Breast epithelium (tissue), 4 donors: ENCODE data around the gene RTL10. TPM values are rescaled to one million over a fixed set of nuclear protein-coding genes. Genes with fewer than 3 reads are reported as not detected.

ENCODE experiments used
- DNase-seq, 2 donors: peaks; one replicate each; pipeline ENCODE4 v3.0.0-alpha.2; 2019; ENCODE audit warnings: low spot score in 2 of 2
- H3K27ac ChIP-seq, 2 donors: fragments of 200-600 bp; sonication (generic) in 1 of 2; one replicate each; pipeline ENCODE4 v1.5.1; 2016 to 2019; ENCODE audit warnings: mild to moderate bottlenecking in 1 of 2
- H3K27me3 ChIP-seq, 2 donors: fragments of 200-600 bp; sonication (generic) in 1 of 2; one replicate each; pipeline versions ENCODE4 v1.5.1 to v1.6.0; 2017 to 2019; ENCODE audit warnings: control low read depth in 1 of 2, mild to moderate bottlenecking in 1 of 2
- H3K36me3 ChIP-seq: fragments of 200-600 bp; one replicate; pipeline ENCODE4 v1.5.1; 2019
- H3K4me1 ChIP-seq, 2 donors: fragments of 200-600 bp; sonication (generic); one replicate each; pipeline ENCODE4 v1.5.1; 2016 to 2019; ENCODE audit warnings: control low read depth in 1 of 2
- H3K4me3 ChIP-seq, 3 donors: fragments of 200-600 bp; sonication (generic); 1 replicate in 2 of 3; 2 replicates in 1 of 3; pipeline ENCODE4 v1.5.1; 2016 to 2019; ENCODE audit warnings: mild to moderate bottlenecking in 3 of 3, moderate library complexity in 2 of 3
- H3K9me3 ChIP-seq, 2 donors: fragments of 200-600 bp; sonication (generic) in 1 of 2; one replicate each; pipeline ENCODE4 v1.5.1; 2016 to 2019; ENCODE audit warnings: control low read depth in 1 of 2
- POLR2A ChIP-seq: fragments of 450-650 bp; IDR thresholded peaks from one replicate; pipeline ENCODE4 v1.6.1; 2016; ENCODE audit warnings: antibody characterized with exemption, mild to moderate bottlenecking, moderate library complexity
- POLR2AphosphoS5 ChIP-seq, 3 donors: sonication (generic); formaldehyde crosslinking; IDR thresholded peaks; one replicate each; pipeline ENCODE4 v1.6.1; 2017; ENCODE audit warnings: antibody characterized with exemption in 3 of 3
- intact Hi-C: fragments of 100-400 bp; cut with DNase I; formaldehyde crosslinking; loops from one replicate; pipeline ENCODE4 v1.15.1; 2023; ENCODE audit warnings: low total_unique reads
- total RNA-seq, 3 donors: library from RNA; depleted of rRNA; stranded (reverse); fragments of >200 nt; gene quantifications; one replicate each; pipeline ENCODE4 v1.1.0, GENCODE V29; 2016
- TF ChIP-seq, protein P1 (sequence below), 3 donors: fragments of 450-650 bp; IDR thresholded peaks; one replicate each; pipeline ENCODE4 v1.5.1; 2016 to 2017; ENCODE audit warnings: antibody characterized with exemption in 3 of 3, mild to moderate bottlenecking in 3 of 3, moderate library complexity in 3 of 3

The RTL10 gene
- total RNA-seq, 3 donors from 2014 or later: 6.7 to 21.5 (median 14.1) TPM

GRCh38 chr22:19898145-19898544 is 43.5 kb upstream of the RTL10 start:
- intact Hi-C loops: no loop called here
- no peaks in the 10 kb centered on the region for H3K27me3 ChIP-seq
- no peaks in the 10 kb centered on the region for H3K4me1 ChIP-seq
- TF ChIP-seq POLR2AphosphoS5 (IDR thresholded peaks at IDR 0.05): no peak
- TF ChIP-seq, protein P1, sequence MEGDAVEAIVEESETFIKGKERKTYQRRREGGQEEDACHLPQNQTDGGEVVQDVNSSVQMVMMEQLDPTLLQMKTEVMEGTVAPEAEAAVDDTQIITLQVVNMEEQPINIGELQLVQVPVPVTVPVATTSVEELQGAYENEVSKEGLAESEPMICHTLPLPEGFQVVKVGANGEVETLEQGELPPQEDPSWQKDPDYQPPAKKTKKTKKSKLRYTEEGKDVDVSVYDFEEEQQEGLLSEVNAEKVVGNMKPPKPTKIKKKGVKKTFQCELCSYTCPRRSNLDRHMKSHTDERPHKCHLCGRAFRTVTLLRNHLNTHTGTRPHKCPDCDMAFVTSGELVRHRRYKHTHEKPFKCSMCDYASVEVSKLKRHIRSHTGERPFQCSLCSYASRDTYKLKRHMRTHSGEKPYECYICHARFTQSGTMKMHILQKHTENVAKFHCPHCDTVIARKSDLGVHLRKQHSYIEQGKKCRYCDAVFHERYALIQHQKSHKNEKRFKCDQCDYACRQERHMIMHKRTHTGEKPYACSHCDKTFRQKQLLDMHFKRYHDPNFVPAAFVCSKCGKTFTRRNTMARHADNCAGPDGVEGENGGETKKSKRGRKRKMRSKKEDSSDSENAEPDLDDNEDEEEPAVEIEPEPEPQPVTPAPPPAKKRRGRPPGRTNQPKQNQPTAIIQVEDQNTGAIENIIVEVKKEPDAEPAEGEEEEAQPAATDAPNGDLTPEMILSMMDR (IDR thresholded peaks at IDR 0.05): no peak
- TF ChIP-seq POLR2A: no peak
- DNase-seq: no peak
- H3K4me3 ChIP-seq: no peak overlapping the region
- H3K27ac ChIP-seq: no peak overlapping the region
- no peaks in the 10 kb centered on the region for H3K36me3 ChIP-seq
- no peaks in the 10 kb centered on the region for H3K9me3 ChIP-seq

DNA sequence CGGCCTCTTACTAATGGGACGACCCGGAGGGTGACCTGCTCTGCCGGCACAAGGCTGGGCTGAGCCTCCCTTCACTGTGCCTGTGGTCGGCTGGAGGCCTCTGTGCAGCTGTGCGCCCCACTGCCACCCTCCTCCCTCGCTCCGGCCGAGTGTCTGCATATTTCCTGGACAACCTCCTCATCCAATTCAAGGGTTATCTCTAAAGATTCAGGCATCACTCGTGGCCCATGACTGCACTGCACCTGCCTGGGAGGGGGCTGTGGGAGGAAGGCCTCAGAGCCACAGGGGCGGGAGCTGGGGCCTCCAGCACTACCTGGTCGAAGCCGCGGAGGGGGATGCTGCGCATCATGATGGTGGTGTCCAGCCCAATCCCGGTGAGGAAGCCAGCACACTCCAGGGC is 43.1 kb upstream of the RTL10 start:
- no peak for DNase-seq
- Histone ChIP-seq H3K27ac (no peak overlapping the region), H3K9me3 (no peaks in the 10 kb centered on the region), H3K4me1 (no peaks in the 10 kb centered on the region), H3K27me3 (no peaks in the 10 kb centered on the region), H3K36me3 (no peaks in the 10 kb centered on the region), H3K4me3 (no peak overlapping the region)
- TF ChIP-seq, protein P1 (IDR thresholded peaks at IDR 0.05): no peak
- no peak for TF ChIP-seq POLR2AphosphoS5 (IDR thresholded peaks at IDR 0.05)
- TF ChIP-seq POLR2A: no peak
- intact Hi-C loops: no loop called here

GRCh38 chr22:19896665-19897355 is 42.1 kb upstream of the RTL10 start:
- no peaks in the 10 kb centered on the region for H3K9me3 ChIP-seq
- H3K27ac ChIP-seq: no peak overlapping the region
- TF ChIP-seq POLR2AphosphoS5 (IDR thresholded peaks at IDR 0.05) (no peak), POLR2A (no peak)
- TF ChIP-seq, protein P1 (IDR thresholded peaks at IDR 0.05): no peak
- H3K4me1 ChIP-seq: peaks cover 0 to 7% of the 10 kb centered on the region in 2 donors
- no peaks in the 10 kb centered on the region for H3K27me3 ChIP-seq
- no peak for DNase-seq
- intact Hi-C loops: no loop called here
- H3K4me3 ChIP-seq: no peak overlapping the region
- H3K36me3 ChIP-seq: no peaks in the 10 kb centered on the region

DNA sequence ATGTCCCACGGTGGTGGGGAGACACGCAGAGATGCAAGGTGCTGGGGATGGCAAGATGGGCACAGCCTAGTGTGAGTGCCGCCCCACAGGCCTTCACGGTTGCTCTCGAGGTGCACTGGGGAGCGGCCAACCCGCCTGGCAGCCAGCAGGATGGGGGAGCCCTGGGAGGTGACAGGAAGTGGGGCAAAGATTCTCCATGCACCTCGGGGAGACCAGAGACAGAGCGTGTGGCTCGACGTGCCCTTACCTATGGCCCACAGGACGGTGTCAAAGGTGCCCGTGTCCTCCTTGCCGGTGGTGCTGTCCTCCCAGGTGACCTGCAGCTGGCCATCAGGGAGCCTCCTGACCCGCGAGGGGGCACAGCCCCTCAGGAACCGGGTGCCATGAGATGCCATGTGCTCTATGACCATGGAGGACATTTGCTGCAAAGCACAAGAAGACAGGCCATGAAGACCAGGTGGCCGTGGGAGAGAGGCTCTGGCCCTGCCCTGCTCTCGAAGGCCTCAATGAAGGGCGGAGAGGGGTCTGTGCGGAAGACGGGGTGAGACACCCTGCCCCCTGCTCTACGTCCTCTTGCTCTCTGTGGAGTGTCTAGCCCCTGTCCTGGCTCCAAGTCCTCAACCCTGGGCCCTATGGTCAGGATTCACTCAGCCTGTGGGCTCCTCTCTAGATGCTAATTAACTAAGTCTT is 40.6 kb upstream of the RTL10 start:
- DNase-seq: no peak
- Histone ChIP-seq H3K27me3 (no peaks in the 10 kb centered on the region), H3K4me3 (no peak overlapping the region), H3K36me3 (no peaks in the 10 kb centered on the region), H3K9me3 (no peaks in the 10 kb centered on the region), H3K27ac (no peak overlapping the region), H3K4me1 (peaks cover 0 to 14% of the 10 kb centered on the region in 2 donors)
- TF ChIP-seq POLR2AphosphoS5 (IDR thresholded peaks at IDR 0.05) (no peak), POLR2A (no peak)
- TF ChIP-seq, protein P1 (IDR thresholded peaks at IDR 0.05): no peak
- intact Hi-C loops: no loop called here

- H3K4me3 ChIP-seq: no peak overlapping the region
- no peaks in the 10 kb centered on the region for H3K9me3 ChIP-seq
- peak overlapping the region in 1 of 2 donors; percentile 61 for H3K27ac ChIP-seq
- no peaks in the 10 kb centered on the region for H3K27me3 ChIP-seq
- intact Hi-C loops: no loop called here
- DNase-seq: no peak
- peaks cover 0 to 14% of the 10 kb centered on the region in 2 donors for H3K4me1 ChIP-seq
- TF ChIP-seq POLR2AphosphoS5 (IDR thresholded peaks at IDR 0.05) (no peak), POLR2A (no peak)
- TF ChIP-seq, protein P1 (IDR thresholded peaks at IDR 0.05): no peak
- H3K36me3 ChIP-seq: no peaks in the 10 kb centered on the region
Observed at GRCh38 chr22:19893363-19893762, 38.7 kb upstream of the RTL10 start.
